Psoas muscle (tissue), 8 donors: Measurements from ENCODE around the gene TMEM247. TPM values are rescaled to one million over a fixed set of nuclear protein-coding genes. Genes with fewer than 3 reads are reported as not detected.

ENCODE experiments used
- ATAC-seq, 4 donors: fragments of 200-7000 bp; cut with Tn5 transposase; one replicate each; pipeline ENCODE4 v1.9.1; 2020; ENCODE audit warnings: moderate library complexity in 3 of 4, mild to moderate bottlenecking in 2 of 4
- DNase-seq, 2 donors: peaks; one replicate each; pipeline ENCODE4 v3.0.0-alpha.2; 2020
- H3K27ac ChIP-seq: fragments of 200-600 bp; one replicate; pipeline ENCODE4 v1.8.0; 2022
- H3K27me3 ChIP-seq, 3 donors: fragments of 200-600 bp in 1 of 3; one replicate each; pipeline versions ENCODE4 v1.6.1 to v1.8.0; 2013 to 2022; ENCODE audit warnings: low read length in 2 of 3, mild to moderate bottlenecking in 2 of 3, moderate library complexity in 1 of 3; ENCODE audit not compliant: insufficient read depth in 3 of 3
- H3K36me3 ChIP-seq, 2 donors: fragments of 200-600 bp in 1 of 2; one replicate each; pipeline versions ENCODE4 v1.6.1 to v1.8.0; 2013 to 2022; ENCODE audit warnings: low read depth in 1 of 2, mild to moderate bottlenecking in 1 of 2, moderate library complexity in 1 of 2; ENCODE audit not compliant: insufficient read depth in 1 of 2
- H3K4me1 ChIP-seq: fragments of 200-600 bp; one replicate; pipeline ENCODE4 v1.8.0; 2022
- H3K4me3 ChIP-seq: fragments of 200-600 bp; one replicate; pipeline ENCODE4 v1.8.0; 2022; ENCODE audit warnings: mild to moderate bottlenecking
- H3K9me3 ChIP-seq: fragments of 200-600 bp; one replicate; pipeline ENCODE4 v1.8.0; 2022
- WGBS, 3 donors: extraction: QIAGEN DNeasy Blood & Tissue Kit; methylation state at CpG; one replicate each; pipeline versions ENCODE4 v1.1.6 to v1.1.7; 2013; 5-methylcytosine and 5-hydroxymethylcytosine counted together
- intact Hi-C, 2 donors: fragments of 100-400 bp; cut with DNase I; formaldehyde crosslinking; loops; one replicate each; pipeline versions ENCODE4 v1.11.0 to v1.14.2; 2022
- polyA plus RNA-seq, 3 donors: library from polyadenylated mRNA; stranded (reverse); fragments of 200-250 nt; gene quantifications; one replicate each; pipeline ENCODE4 v1.2.3, GENCODE V29; 2013
- total RNA-seq, 4 donors: library from RNA; stranded (reverse); fragmentation: NEBNext Ultra II Directional in 2 of 4; extraction: Animal tissue kit (Norgen Biotek cat#: 25700) in 2 of 4; gene quantifications; one replicate each; pipeline versions ENCODE4 v1.2.1 to v1.2.4, GENCODE V29; 2021 to 2023
- TF ChIP-seq, protein P1 (sequence below): fragments of 200-600 bp; IDR thresholded peaks from one replicate; pipeline ENCODE4 v1.8.0; 2022; ENCODE audit warnings: antibody characterized with exemption
- donor health status: healthy with polysubstance abuse.
- donor health status: DM: no; HTN: no; CAD: no; lungs with moderate emphysema.
- donor health status: Bipolar disorder and iron deficiency.
- donor health status: healthy.
- donor health status: DM: yes; HTN: yes; CAD: no.
- donor health status: DM: no; HTN: no; CAD: no.
- donor health status: DM: no; HTN: no; CAD: no.
- donor health status: DM: yes; HTN: yes; CAD: no.

Gene TMEM247
- total and polyA plus RNA-seq, 7 donors = not detected

DNA sequence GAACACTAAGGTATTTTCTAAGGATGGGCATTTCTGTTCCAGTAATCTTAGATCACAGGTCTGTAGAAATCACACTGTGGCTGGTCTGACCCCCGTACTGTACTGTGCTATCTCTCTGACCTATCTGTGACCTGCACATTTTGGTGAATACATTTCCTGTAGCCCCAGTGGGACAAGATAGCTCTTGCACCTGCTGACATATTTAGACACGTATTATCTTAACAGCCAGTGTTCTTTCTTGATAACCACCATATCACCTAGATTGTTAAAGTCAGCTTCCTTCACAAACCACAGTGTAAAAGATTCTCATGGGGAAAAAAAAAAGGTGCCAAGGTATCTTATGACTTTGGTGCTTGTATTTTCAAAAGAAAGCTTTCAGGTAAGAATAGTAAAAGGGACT lies 39.8 kb upstream of the TMEM247 start:
- intact Hi-C loops = no loop called here
- no peak for ATAC-seq

GRCh38 chr2:46441838-46442712 lies 37.3 kb upstream of the TMEM247 start:
- no peaks in the 10 kb centered on the region for H3K36me3 ChIP-seq
- intact Hi-C loops = no loop called here
- ATAC-seq = no peak
- WGBS, 3 donors = 78 to 86% (median 80%) methylated on average over 7 of the region's 7 CpGs
- DNase-seq = no peak
- TF ChIP-seq, protein P1, sequence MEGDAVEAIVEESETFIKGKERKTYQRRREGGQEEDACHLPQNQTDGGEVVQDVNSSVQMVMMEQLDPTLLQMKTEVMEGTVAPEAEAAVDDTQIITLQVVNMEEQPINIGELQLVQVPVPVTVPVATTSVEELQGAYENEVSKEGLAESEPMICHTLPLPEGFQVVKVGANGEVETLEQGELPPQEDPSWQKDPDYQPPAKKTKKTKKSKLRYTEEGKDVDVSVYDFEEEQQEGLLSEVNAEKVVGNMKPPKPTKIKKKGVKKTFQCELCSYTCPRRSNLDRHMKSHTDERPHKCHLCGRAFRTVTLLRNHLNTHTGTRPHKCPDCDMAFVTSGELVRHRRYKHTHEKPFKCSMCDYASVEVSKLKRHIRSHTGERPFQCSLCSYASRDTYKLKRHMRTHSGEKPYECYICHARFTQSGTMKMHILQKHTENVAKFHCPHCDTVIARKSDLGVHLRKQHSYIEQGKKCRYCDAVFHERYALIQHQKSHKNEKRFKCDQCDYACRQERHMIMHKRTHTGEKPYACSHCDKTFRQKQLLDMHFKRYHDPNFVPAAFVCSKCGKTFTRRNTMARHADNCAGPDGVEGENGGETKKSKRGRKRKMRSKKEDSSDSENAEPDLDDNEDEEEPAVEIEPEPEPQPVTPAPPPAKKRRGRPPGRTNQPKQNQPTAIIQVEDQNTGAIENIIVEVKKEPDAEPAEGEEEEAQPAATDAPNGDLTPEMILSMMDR = no peak
- H3K27ac ChIP-seq = no peak overlapping the region
- H3K9me3 ChIP-seq = peaks cover 5% of the 10 kb centered on the region
- no peak overlapping the region for H3K4me3 ChIP-seq
- no peaks in the 10 kb centered on the region for H3K4me1 ChIP-seq
- H3K27me3 ChIP-seq = peaks cover 0 to 2% (median 0%) of the 10 kb centered on the region in 3 donors

More for the DNA sequence above, 39.8 kb upstream of the TMEM247 start:
- Histone ChIP-seq H3K4me3 (no peak overlapping the region), H3K4me1 (no peaks in the 10 kb centered on the region), H3K36me3 (no peaks in the 10 kb centered on the region), H3K27me3 (peaks cover 0 to 2% (median 0%) of the 10 kb centered on the region in 3 donors), H3K9me3 (no peaks in the 10 kb centered on the region), H3K27ac (no peak overlapping the region)
- TF ChIP-seq, protein P1 = no peak
- no peak for DNase-seq
- WGBS, 3 donors = 57 to 58% (median 57%) methylated on average over 2 of the region's 2 CpGs

GRCh38 chr2:46444732-46445131 lies 34.6 kb upstream of the TMEM247 start:
- H3K36me3 ChIP-seq = no peaks in the 10 kb centered on the region
- TF ChIP-seq, protein P1 = no peak
- H3K4me3 ChIP-seq = no peak overlapping the region
- peaks cover 0 to 2% (median 0%) of the 10 kb centered on the region in 3 donors for H3K27me3 ChIP-seq
- WGBS, 3 donors = 73 to 84% (median 76%) methylated on average over 2 of the region's 2 CpGs
- H3K27ac ChIP-seq = no peak overlapping the region
- DNase-seq (no peak), ATAC-seq (no peak)
- no peaks in the 10 kb centered on the region for H3K4me1 ChIP-seq
- H3K9me3 ChIP-seq = peaks cover 5% of the 10 kb centered on the region
- intact Hi-C loops = no loop called here

DNA sequence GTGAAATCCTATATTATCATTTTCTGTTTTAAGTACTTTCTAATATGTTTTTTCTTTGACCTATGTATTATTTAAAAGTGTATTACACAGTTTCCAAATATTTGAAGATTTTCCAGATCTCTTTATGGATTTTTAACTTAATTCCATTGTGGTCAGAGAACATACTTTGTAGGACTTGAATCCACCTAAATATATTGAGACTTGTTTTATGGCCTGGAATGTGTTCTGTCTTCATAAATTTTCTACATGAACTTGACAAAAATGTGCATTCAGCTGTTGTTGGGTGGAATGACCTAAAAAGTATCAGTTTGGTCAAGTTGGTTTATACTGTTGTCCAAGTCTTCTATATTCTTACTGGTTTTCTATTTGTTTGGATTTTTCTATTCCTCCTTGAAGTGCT lies 33.8 kb upstream of the TMEM247 start:
- Histone ChIP-seq H3K27ac (no peak overlapping the region), H3K36me3 (no peaks in the 10 kb centered on the region), H3K4me1 (no peaks in the 10 kb centered on the region), H3K4me3 (no peak overlapping the region), H3K9me3 (peaks cover 5% of the 10 kb centered on the region), H3K27me3 (peaks cover 0 to 2% (median 0%) of the 10 kb centered on the region in 3 donors)
- TF ChIP-seq, protein P1 = no peak
- DNase-seq (no peak), ATAC-seq (no peak)
- intact Hi-C loops = no loop called here
